Measurements from ENCODE around the gene ERG.
A peak's percentile ranks its signal among the peaks of the same experiment; 100 is the strongest.

The ERG gene

GRCh38 chr21:38498057-38498833, at the start of gene ERG:
Gene ERG, minus strand, starts transcription at chr21:38498477. Its CDS starts 97 bp downstream, at chr21:38498380.
- DNase-seq = no peak

- DNase-seq = no peak
Observed at GRCh38 chr21:38544661-38545060, 46.4 kb upstream of the ERG start.

- DNase-seq = no peak
Observed at GRCh38 chr21:38542263-38542662, 44.0 kb upstream of the ERG start.

- DNase-seq = no peak
Observed at GRCh38 chr21:38538353-38538752, 40.1 kb upstream of the ERG start.

GRCh38 chr21:38534591-38534990, 36.3 kb upstream of the ERG start:
- no peak for DNase-seq

- DNase-seq = peak; percentile 1
Observed at GRCh38 chr21:38533887-38534286, 35.6 kb upstream of the ERG start.

- DNase-seq = no peak
Observed at GRCh38 chr21:38531591-38531990, 33.3 kb upstream of the ERG start.

GRCh38 chr21:38531039-38531541, 32.8 kb upstream of the ERG start:
- no peak for DNase-seq

GRCh38 chr21:38527737-38528136, 29.5 kb upstream of the ERG start:
- no peak for DNase-seq

GRCh38 chr21:38525454-38525853, 27.2 kb upstream of the ERG start:
- no peak for DNase-seq

GRCh38 chr21:38524168-38525153, 26.2 kb upstream of the ERG start:
- no peak for DNase-seq

GRCh38 chr21:38520511-38520910, 22.2 kb upstream of the ERG start:
- DNase-seq = no peak

- no peak for DNase-seq
Observed at GRCh38 chr21:38511662-38512243, 13.5 kb upstream of the ERG start.

- no peak for DNase-seq
Observed at GRCh38 chr21:38511198-38511597, 12.9 kb upstream of the ERG start.

GRCh38 chr21:38507374-38507942, 9.2 kb upstream of the ERG start:
- DNase-seq = no peak

GRCh38 chr21:38506661-38507281, 8.5 kb upstream of the ERG start:
- DNase-seq = no peak

GRCh38 chr21:38505654-38506523, 7.6 kb upstream of the ERG start:
- peak; percentile 57 for DNase-seq

GRCh38 chr21:38504066-38504465, 5.8 kb upstream of the ERG start:
- no peak for DNase-seq

GRCh38 chr21:38503583-38503982, 5.3 kb upstream of the ERG start:
- no peak for DNase-seq

GRCh38 chr21:38500073-38500472, 1.8 kb upstream of the ERG start:
- DNase-seq = no peak

- no peak for DNase-seq
Observed at GRCh38 chr21:38499296-38499695, 1.0 kb upstream of the ERG start.

All from NCI-H1436 (cell line).